ENCODE data around the gene RNF223. TPM values are rescaled to one million over a fixed set of nuclear protein-coding genes. Genes with fewer than 3 reads are reported as not detected.

RNF223 gene
- total and polyA plus RNA-seq, 4 donors = 0.14 TPM; not detected in 3

DNA sequence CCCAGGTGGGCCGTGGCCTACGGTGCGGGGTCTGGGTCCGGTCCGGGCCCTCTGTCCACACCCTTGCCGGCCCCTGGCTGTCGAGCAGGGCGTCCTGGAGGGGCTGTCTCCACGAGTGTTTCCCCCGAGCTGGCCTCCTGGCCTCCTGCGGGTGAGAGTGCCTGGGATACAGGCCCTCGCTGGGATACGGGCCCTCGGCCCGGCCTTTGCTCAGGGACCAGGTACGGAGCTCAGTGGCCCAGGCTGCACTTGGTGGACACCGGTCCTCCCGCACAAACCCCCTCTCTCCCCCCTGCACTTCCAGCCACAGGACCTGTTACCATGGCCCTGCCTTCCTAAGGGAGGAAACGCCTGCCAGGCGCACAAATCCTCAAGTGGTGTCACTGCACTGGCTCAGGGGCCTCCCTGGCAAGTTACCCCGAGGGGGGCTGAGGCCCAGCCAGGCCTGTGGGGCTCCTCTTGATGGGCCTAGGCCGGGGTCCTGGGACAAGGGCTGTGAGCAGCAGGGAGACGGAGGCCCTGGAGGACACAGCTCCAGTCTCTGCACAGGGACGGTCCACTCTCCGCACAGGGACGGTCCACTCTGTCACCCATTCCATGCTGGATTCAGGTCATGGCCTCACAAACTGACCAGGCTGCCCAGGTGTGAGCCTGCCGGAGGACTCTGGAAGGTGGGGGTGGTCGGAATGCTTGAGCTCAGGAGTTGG, 18.2 kb upstream of the RNF223 start:
- no peaks in the 10 kb centered on the region for H3K9me3 ChIP-seq (ENCODE audit: control insufficient read depth in 4 of 4, low read length in 3 of 4)
- no peaks in the 10 kb centered on the region for H3K4me1 ChIP-seq (ENCODE audit: control insufficient read depth in 4 of 4, insufficient read depth in 4 of 4, low read length in 3 of 4)
- no peak overlapping the region for H3K9ac ChIP-seq (ENCODE audit: low read depth in 1 of 2, low read length in 2 of 2)
- no peak overlapping the region for H3K4me3 ChIP-seq (ENCODE audit: low read depth in 1 of 3, low read length in 3 of 3)
- DNase-seq (ENCODE audit: low spot score) = no peak
- no peaks in the 10 kb centered on the region for H3K36me3 ChIP-seq (ENCODE audit: control insufficient read depth in 4 of 4, insufficient read depth in 3 of 4, low read depth in 1 of 4, low read length in 3 of 4)
- H3K27ac ChIP-seq (ENCODE audit: low read depth in 1 of 2, low read length in 2 of 2) = no peak overlapping the region
- 97% methylated on average over 28 of the region's 28 CpGs for WGBS
- TF ChIP-seq NR2F2 (IDR thresholded peaks at IDR 0.05) = no peak
- TF ChIP-seq, protein P1, sequence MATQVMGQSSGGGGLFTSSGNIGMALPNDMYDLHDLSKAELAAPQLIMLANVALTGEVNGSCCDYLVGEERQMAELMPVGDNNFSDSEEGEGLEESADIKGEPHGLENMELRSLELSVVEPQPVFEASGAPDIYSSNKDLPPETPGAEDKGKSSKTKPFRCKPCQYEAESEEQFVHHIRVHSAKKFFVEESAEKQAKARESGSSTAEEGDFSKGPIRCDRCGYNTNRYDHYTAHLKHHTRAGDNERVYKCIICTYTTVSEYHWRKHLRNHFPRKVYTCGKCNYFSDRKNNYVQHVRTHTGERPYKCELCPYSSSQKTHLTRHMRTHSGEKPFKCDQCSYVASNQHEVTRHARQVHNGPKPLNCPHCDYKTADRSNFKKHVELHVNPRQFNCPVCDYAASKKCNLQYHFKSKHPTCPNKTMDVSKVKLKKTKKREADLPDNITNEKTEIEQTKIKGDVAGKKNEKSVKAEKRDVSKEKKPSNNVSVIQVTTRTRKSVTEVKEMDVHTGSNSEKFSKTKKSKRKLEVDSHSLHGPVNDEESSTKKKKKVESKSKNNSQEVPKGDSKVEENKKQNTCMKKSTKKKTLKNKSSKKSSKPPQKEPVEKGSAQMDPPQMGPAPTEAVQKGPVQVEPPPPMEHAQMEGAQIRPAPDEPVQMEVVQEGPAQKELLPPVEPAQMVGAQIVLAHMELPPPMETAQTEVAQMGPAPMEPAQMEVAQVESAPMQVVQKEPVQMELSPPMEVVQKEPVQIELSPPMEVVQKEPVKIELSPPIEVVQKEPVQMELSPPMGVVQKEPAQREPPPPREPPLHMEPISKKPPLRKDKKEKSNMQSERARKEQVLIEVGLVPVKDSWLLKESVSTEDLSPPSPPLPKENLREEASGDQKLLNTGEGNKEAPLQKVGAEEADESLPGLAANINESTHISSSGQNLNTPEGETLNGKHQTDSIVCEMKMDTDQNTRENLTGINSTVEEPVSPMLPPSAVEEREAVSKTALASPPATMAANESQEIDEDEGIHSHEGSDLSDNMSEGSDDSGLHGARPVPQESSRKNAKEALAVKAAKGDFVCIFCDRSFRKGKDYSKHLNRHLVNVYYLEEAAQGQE (IDR thresholded peaks at IDR 0.05) = no peak
- no peaks in the 10 kb centered on the region for H3K27me3 ChIP-seq (ENCODE audit: control insufficient read depth in 4 of 4, insufficient read depth in 4 of 4, low read length in 3 of 4)

DNA sequence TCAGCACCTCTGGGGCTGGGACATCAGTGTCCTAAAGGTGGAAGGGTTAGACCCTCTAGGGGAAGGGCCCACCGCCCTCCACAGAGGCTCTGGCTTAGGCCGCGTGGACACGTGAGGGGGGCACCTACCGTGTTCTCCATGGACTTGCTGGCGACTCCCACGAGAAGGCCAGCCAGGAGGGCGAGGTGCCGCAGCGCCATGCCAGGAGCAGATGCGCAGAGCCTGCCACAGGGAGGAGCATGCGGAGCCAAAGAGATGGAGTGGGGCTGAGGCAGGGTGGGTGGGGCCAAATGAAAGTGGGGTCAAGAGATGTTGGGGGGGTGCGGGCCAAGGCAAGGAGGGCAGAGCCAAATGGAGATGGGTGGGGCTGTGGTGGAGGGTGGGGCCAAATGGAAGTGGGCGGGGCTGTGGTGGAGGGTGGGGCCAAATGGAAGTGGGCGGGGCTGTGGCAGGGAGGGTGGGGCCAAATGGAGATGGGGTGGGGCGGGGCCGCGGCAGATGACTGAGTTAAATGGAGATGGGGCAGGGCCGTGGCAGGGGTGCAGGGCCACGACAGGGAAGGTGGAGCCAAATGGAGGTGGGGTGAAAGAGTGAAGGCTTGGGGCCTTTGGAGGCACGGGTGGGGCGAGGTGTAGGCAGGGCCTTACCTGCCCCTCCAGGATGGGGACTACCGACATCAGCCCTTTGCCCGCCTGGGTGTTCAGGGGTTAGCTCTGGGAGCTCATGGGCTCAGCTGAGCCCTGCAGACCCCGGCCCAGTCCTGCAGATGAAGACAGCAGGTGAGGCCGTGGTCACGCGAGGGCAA, 17.4 kb upstream of the RNF223 start:
- no peak for TF ChIP-seq NR2F2 (IDR thresholded peaks at IDR 0.05)
- no peak for TF ChIP-seq FOXA1 (IDR thresholded peaks at IDR 0.05)
- TF ChIP-seq, protein P2, sequence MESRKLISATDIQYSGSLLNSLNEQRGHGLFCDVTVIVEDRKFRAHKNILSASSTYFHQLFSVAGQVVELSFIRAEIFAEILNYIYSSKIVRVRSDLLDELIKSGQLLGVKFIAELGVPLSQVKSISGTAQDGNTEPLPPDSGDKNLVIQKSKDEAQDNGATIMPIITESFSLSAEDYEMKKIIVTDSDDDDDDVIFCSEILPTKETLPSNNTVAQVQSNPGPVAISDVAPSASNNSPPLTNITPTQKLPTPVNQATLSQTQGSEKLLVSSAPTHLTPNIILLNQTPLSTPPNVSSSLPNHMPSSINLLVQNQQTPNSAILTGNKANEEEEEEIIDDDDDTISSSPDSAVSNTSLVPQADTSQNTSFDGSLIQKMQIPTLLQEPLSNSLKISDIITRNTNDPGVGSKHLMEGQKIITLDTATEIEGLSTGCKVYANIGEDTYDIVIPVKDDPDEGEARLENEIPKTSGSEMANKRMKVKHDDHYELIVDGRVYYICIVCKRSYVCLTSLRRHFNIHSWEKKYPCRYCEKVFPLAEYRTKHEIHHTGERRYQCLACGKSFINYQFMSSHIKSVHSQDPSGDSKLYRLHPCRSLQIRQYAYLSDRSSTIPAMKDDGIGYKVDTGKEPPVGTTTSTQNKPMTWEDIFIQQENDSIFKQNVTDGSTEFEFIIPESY (IDR thresholded peaks at IDR 0.05) = no peak
- no peak for TF ChIP-seq HNF4G (IDR thresholded peaks at IDR 0.05)
- Histone ChIP-seq H3K36me3 (ENCODE audit: control insufficient read depth in 4 of 4, insufficient read depth in 3 of 4, low read depth in 1 of 4, low read length in 3 of 4) (no peaks in the 10 kb centered on the region), H3K4me3 (ENCODE audit: low read depth in 1 of 3, low read length in 3 of 3) (no peak overlapping the region), H3K9ac (ENCODE audit: low read depth in 1 of 2, low read length in 2 of 2) (no peak overlapping the region), H3K9me3 (ENCODE audit: control insufficient read depth in 4 of 4, low read length in 3 of 4) (no peaks in the 10 kb centered on the region), H3K4me1 (ENCODE audit: control insufficient read depth in 4 of 4, insufficient read depth in 4 of 4, low read length in 3 of 4) (no peaks in the 10 kb centered on the region), H3K27me3 (ENCODE audit: control insufficient read depth in 4 of 4, insufficient read depth in 4 of 4, low read length in 3 of 4) (no peaks in the 10 kb centered on the region), H3K27ac (ENCODE audit: low read depth in 1 of 2, low read length in 2 of 2) (no peak overlapping the region)
- WGBS = 98% methylated on average over 28 of the region's 28 CpGs
- no peak for DNase-seq (ENCODE audit: low spot score)

DNA sequence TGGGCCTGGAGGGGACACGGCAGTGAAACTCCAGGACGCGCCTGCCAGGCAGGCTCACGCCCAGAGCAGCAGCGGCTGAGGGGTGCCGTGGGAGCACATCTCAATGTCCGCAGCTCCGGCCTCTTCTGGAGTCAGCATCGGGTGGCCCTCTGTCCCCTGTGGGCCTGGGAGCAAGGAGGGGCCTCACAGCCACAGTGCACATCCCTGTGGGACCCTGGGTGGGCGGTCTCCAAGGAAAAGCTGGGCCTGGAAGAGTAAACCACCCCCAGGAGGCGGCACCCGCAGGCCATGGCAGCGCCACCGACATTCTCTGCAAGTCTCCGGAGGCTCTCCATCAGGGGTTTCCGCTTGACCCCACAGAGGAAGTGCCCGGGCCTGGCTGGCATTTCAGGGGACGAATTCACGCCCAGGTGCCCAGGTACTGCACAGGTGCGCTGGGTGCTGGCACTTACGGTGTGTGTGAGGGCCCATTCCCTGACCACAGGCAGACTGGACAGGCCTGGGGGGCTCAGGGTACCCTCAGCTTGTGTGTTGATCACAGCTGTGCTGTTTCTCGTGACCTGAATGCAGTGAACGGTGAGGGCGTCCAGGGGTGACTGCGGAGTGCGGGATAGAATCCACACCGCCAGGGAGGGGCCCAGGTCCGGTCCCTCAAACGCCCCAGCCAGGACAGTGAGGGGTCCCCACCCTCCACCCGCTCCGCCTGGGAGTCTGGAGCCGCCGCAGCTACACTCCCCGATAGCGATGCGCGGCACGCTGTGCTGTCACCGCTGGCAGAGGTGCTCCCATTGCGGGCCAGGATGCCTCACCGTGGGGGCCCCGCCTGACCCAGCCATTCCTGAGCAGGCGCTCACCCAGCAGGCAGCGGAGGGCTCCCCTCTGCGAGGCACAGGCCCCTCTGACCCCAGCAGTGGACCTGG, 16.6 kb upstream of the RNF223 start:
- no peaks in the 10 kb centered on the region for H3K4me1 ChIP-seq (ENCODE audit: control insufficient read depth in 4 of 4, insufficient read depth in 4 of 4, low read length in 3 of 4)
- H3K9me3 ChIP-seq (ENCODE audit: control insufficient read depth in 4 of 4, low read length in 3 of 4) = no peaks in the 10 kb centered on the region
- no peak overlapping the region for H3K9ac ChIP-seq (ENCODE audit: low read depth in 1 of 2, low read length in 2 of 2)
- no peaks in the 10 kb centered on the region for H3K36me3 ChIP-seq (ENCODE audit: control insufficient read depth in 4 of 4, insufficient read depth in 3 of 4, low read depth in 1 of 4, low read length in 3 of 4)
- 97% methylated on average over 45 of the region's 45 CpGs for WGBS
- no peak overlapping the region for H3K4me3 ChIP-seq (ENCODE audit: low read depth in 1 of 3, low read length in 3 of 3)
- no peaks in the 10 kb centered on the region for H3K27me3 ChIP-seq (ENCODE audit: control insufficient read depth in 4 of 4, insufficient read depth in 4 of 4, low read length in 3 of 4)
- H3K27ac ChIP-seq (ENCODE audit: low read depth in 1 of 2, low read length in 2 of 2) = no peak overlapping the region
- no peak for DNase-seq (ENCODE audit: low spot score)
- TF ChIP-seq, protein P3, sequence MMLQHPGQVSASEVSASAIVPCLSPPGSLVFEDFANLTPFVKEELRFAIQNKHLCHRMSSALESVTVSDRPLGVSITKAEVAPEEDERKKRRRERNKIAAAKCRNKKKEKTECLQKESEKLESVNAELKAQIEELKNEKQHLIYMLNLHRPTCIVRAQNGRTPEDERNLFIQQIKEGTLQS (IDR thresholded peaks at IDR 0.05) = no peak
- TF ChIP-seq, protein P4, sequence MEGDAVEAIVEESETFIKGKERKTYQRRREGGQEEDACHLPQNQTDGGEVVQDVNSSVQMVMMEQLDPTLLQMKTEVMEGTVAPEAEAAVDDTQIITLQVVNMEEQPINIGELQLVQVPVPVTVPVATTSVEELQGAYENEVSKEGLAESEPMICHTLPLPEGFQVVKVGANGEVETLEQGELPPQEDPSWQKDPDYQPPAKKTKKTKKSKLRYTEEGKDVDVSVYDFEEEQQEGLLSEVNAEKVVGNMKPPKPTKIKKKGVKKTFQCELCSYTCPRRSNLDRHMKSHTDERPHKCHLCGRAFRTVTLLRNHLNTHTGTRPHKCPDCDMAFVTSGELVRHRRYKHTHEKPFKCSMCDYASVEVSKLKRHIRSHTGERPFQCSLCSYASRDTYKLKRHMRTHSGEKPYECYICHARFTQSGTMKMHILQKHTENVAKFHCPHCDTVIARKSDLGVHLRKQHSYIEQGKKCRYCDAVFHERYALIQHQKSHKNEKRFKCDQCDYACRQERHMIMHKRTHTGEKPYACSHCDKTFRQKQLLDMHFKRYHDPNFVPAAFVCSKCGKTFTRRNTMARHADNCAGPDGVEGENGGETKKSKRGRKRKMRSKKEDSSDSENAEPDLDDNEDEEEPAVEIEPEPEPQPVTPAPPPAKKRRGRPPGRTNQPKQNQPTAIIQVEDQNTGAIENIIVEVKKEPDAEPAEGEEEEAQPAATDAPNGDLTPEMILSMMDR (IDR thresholded peaks at IDR 0.05; ENCODE audit: low read depth, low read length, missing input control) = no peak
- TF ChIP-seq HNF4A (conservative IDR thresholded peaks at IDR 0.05) = no peak
- TF ChIP-seq, protein P1 (IDR thresholded peaks at IDR 0.05) = no peak
- TF ChIP-seq RAD21 (IDR thresholded peaks at IDR 0.05) = no peak
- TF ChIP-seq JUND (IDR thresholded peaks at IDR 0.05) = no peak
- no peak for TF ChIP-seq GABPA (IDR thresholded peaks at IDR 0.05 in 1 of 2, conservative IDR thresholded peaks at IDR 0.05 in 1 of 2)
- no peak for TF ChIP-seq FOXA1 (IDR thresholded peaks at IDR 0.05)

Data from liver (tissue), 9 donors.